ENCODE data around the gene HMGCS2.

DNA sequence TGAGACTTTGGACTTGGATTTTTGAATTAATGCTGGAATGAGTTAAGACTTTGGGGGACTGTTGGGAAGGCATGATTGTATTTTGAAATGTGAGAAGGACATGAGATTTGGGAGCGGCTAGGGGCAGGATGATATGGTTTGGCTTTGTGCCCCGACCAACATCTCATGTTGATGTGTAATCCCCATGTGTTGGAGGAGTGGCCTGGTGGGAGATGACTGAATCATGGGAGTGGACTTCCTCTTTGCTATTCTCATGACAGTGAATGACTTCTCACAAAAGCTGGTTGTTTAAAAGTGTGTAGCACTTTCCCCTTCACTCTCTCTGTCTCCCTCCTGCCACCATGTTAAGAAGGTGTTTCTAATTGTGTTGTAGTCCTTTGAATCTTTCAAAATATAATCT lies 66.3 kb downstream of the HMGCS2 start:
- TF ChIP-seq, protein P1, sequence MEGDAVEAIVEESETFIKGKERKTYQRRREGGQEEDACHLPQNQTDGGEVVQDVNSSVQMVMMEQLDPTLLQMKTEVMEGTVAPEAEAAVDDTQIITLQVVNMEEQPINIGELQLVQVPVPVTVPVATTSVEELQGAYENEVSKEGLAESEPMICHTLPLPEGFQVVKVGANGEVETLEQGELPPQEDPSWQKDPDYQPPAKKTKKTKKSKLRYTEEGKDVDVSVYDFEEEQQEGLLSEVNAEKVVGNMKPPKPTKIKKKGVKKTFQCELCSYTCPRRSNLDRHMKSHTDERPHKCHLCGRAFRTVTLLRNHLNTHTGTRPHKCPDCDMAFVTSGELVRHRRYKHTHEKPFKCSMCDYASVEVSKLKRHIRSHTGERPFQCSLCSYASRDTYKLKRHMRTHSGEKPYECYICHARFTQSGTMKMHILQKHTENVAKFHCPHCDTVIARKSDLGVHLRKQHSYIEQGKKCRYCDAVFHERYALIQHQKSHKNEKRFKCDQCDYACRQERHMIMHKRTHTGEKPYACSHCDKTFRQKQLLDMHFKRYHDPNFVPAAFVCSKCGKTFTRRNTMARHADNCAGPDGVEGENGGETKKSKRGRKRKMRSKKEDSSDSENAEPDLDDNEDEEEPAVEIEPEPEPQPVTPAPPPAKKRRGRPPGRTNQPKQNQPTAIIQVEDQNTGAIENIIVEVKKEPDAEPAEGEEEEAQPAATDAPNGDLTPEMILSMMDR (IDR thresholded peaks at IDR 0.05), result no peak
- no peak for TF ChIP-seq POLR2A (IDR thresholded peaks at IDR 0.05)

Measured in body of pancreas (tissue), 4 donors.